Measurements from ENCODE around the gene TENM4. TPM values are rescaled to one million over a fixed set of nuclear protein-coding genes. Genes with fewer than 3 reads are reported as not detected.

Gene TENM4
- total and polyA plus RNA-seq, 10 of the 15 experiments (the other 5 are each of a cell fraction or from before 2014, with no cell fraction given): 0.03 to 0.12 (median 0.06) TPM; not detected in 7

GRCh38 chr11:78676026-78676557, 764.7 kb downstream of the TENM4 start:
- ChIA-PET SMC1A (ENCODE audit: uncharacterized antibody, unreplicated experiment) (no interaction called here), POLR2A (no interaction called here), CTCF (interaction anchor here (1.6 kb wide), 1 partner anchor 31 kb away, joined by 7 read pairs; no protein-coding TSS in a partner anchor), RAD21 (ENCODE audit: unreplicated experiment) (no interaction called here)
- no peaks in the 10 kb centered on the region for H3K9me3 ChIP-seq (replicated peaks; ENCODE audit: control insufficient read depth, insufficient read depth, low read length)
- no peak overlapping the region for H2AFZ ChIP-seq (ENCODE audit: control insufficient read depth, low read depth, low read length)
- BruUV-seq (replicated peaks): no TSS peak
- no peaks in the 10 kb centered on the region for H3K79me2 ChIP-seq (ENCODE audit: control insufficient read depth, insufficient read depth, low read length)
- DNase-seq (ENCODE audit: low read depth, low spot score): no peak
- in situ Hi-C loops (cut with MboI) (no loop called here), intact Hi-C loops (cut with micrococcal nuclease; ENCODE audit: unreplicated experiment) (no loop called here)
- TF ChIP-seq BCLAF1 (IDR thresholded peaks at IDR 0.05): no peak
- no peaks in the 10 kb centered on the region for H4K20me1 ChIP-seq (ENCODE audit: control insufficient read depth, insufficient read depth)
- no peak overlapping the region for H3K4me3 ChIP-seq
- H3K9ac ChIP-seq (ENCODE audit: control insufficient read depth, insufficient read depth, low read length): no peak overlapping the region
- 72% methylated on average over 24 of the region's 24 CpGs for WGBS (ENCODE audit: insufficient coverage, insufficient replicate concordance, low lambda C conversion rate, missing lambda C conversion rate)
- no peak for FAIRE-seq
- H3K4me2 ChIP-seq (ENCODE audit: control insufficient read depth, insufficient read depth): no peak overlapping the region
- H3K27me3 ChIP-seq (replicated peaks in 1 of 2; ENCODE audit: control insufficient read depth in 2 of 2, insufficient read depth in 2 of 2, low read length in 1 of 2): no peaks in the 10 kb centered on the region
- H3K4me1 ChIP-seq (ENCODE audit: control insufficient read depth, insufficient read depth, low read length): no peaks in the 10 kb centered on the region
- H3K27ac ChIP-seq (ENCODE audit: control insufficient read depth, insufficient read depth): no peak overlapping the region
- H3K36me3 ChIP-seq (ENCODE audit: control insufficient read depth in 2 of 2, insufficient read depth in 2 of 2, low read length in 1 of 2): no peaks in the 10 kb centered on the region
- no peak for ATAC-seq

GRCh38 chr11:78672850-78673620, 767.8 kb downstream of the TENM4 start:
- Histone ChIP-seq H3K9me3 (replicated peaks; ENCODE audit: control insufficient read depth, insufficient read depth, low read length) (no peaks in the 10 kb centered on the region), H2AFZ (ENCODE audit: control insufficient read depth, low read depth, low read length) (no peak overlapping the region), H3K79me2 (ENCODE audit: control insufficient read depth, insufficient read depth, low read length) (no peaks in the 10 kb centered on the region), H3K4me2 (ENCODE audit: control insufficient read depth, insufficient read depth) (no peak overlapping the region), H3K36me3 (ENCODE audit: control insufficient read depth in 2 of 2, insufficient read depth in 2 of 2, low read length in 1 of 2) (no peaks in the 10 kb centered on the region), H3K27me3 (replicated peaks in 1 of 2; ENCODE audit: control insufficient read depth in 2 of 2, insufficient read depth in 2 of 2, low read length in 1 of 2) (no peaks in the 10 kb centered on the region; a peak in 1 of 4 replicates), H4K20me1 (ENCODE audit: control insufficient read depth, insufficient read depth) (no peaks in the 10 kb centered on the region), H3K4me1 (ENCODE audit: control insufficient read depth, insufficient read depth, low read length) (no peaks in the 10 kb centered on the region), H3K27ac (ENCODE audit: control insufficient read depth, insufficient read depth) (no peak overlapping the region), H3K4me3 (no peak overlapping the region), H3K9ac (ENCODE audit: control insufficient read depth, insufficient read depth, low read length) (no peak overlapping the region)
- in situ Hi-C loops (cut with MboI) (no loop called here), intact Hi-C loops (cut with micrococcal nuclease; ENCODE audit: unreplicated experiment) (no loop called here)
- CTCF ChIA-PET: no interaction called here
- SMC1A ChIA-PET (ENCODE audit: uncharacterized antibody, unreplicated experiment): no interaction called here
- POLR2A ChIA-PET: no interaction called here
- WGBS (ENCODE audit: insufficient coverage, insufficient replicate concordance, low lambda C conversion rate, missing lambda C conversion rate): 11% methylated on average over 9 of the region's 9 CpGs
- ATAC-seq: no peak
- TF ChIP-seq KLF5 (IDR thresholded peaks at IDR 0.05; ENCODE audit: partially characterized antibody) (no peak), RAD51 (IDR thresholded peaks at IDR 0.05) (peak; percentile 29; the same call in 1 of the 2 replicates)
- no peak for DNase-seq (ENCODE audit: low read depth, low spot score)
- FAIRE-seq: no peak
- no TSS peak for BruUV-seq (replicated peaks)
- RAD21 ChIA-PET (ENCODE audit: unreplicated experiment): no interaction called here
